ENCODE measurements around the gene SLC13A3.

GRCh38 chr20:46573788-46574584, 77.3 kb downstream of the SLC13A3 start:
- TF ChIP-seq POLR2A (IDR thresholded peaks at IDR 0.05) (no peak), CTCF (IDR thresholded peaks at IDR 0.05) (no peak)
